ENCODE data around the gene TMC4.
A peak's percentile ranks its signal among the peaks of the same experiment; 100 is the strongest.

Gene TMC4

DNA sequence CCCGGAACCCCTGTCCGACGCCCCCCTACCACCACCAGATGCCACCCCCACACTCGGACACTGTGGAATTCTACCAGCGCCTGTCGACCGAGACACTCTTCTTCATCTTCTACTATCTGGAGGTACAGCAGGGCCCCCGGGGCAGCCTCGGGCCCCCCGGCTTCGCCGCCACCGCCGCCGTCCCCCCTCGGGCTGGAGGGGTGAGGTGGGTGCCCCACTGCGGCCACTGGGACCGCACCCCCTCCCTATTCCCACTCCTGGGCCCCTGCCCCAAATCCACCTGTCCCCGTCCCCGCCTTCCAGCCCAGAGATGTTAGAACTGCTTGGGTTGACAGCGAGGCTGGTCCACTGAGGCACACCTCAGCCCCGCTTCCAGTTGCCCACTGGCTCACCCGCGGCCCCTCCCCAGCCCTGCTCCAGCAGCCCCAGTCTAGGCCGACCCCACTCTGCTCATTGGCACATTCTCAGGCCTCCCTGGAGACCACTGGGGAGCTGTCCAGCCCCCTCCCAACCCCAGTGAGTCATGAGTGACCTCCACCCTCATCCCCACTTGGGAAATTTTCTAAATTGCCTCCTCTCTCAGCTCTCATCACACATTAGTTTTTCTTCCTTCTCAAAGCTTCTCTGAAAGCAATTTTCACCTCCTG lies 20.0 kb downstream of the TMC4 start:
- H3K9ac ChIP-seq (ENCODE audit: low read length): no peak overlapping the region
- H3K4me1 ChIP-seq (ENCODE audit: control insufficient read depth, insufficient read depth, low read length): no peaks in the 10 kb centered on the region
- H3K4me3 ChIP-seq (ENCODE audit: low read depth, low read length): no peak overlapping the region
- peaks cover 90% of the 10 kb centered on the region for H3K36me3 ChIP-seq (ENCODE audit: control insufficient read depth, insufficient read depth, low read length)
- H3K27ac ChIP-seq (ENCODE audit: low read depth, low read length): no peak overlapping the region
- no peaks in the 10 kb centered on the region for H3K9me3 ChIP-seq (ENCODE audit: control insufficient read depth, insufficient read depth, low read depth, low read length)
- H3K27me3 ChIP-seq (ENCODE audit: control insufficient read depth, insufficient read depth, low read length): no peaks in the 10 kb centered on the region

DNA sequence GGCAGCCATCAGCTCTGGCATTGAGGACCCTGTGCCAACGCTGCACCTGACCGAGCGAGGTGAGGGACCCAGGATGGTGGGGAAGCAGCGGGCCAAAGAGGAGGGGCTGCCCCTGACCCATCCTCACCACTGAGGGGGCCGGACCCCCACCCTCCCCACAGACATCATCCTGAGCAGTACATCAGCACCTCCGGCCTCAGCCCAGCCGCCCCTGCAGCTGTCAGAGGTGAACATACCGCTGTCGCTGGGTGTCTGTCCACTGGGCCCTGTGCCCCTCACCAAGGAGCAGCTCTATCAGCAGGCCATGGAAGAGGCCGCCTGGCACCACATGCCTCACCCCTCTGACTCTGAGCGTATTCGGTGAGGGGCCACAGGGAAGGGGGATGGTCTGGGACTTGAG lies 20.7 kb downstream of the TMC4 start:
- H3K36me3 ChIP-seq (ENCODE audit: control insufficient read depth, insufficient read depth, low read length): peaks cover 95% of the 10 kb centered on the region
- H3K27ac ChIP-seq (ENCODE audit: low read depth, low read length): no peak overlapping the region
- H3K9ac ChIP-seq (ENCODE audit: low read length): no peak overlapping the region
- H3K27me3 ChIP-seq (ENCODE audit: control insufficient read depth, insufficient read depth, low read length): no peaks in the 10 kb centered on the region
- H3K4me3 ChIP-seq (ENCODE audit: low read depth, low read length): no peak overlapping the region
- no peaks in the 10 kb centered on the region for H3K4me1 ChIP-seq (ENCODE audit: control insufficient read depth, insufficient read depth, low read length)
- H3K9me3 ChIP-seq (ENCODE audit: control insufficient read depth, insufficient read depth, low read depth, low read length): no peaks in the 10 kb centered on the region

DNA sequence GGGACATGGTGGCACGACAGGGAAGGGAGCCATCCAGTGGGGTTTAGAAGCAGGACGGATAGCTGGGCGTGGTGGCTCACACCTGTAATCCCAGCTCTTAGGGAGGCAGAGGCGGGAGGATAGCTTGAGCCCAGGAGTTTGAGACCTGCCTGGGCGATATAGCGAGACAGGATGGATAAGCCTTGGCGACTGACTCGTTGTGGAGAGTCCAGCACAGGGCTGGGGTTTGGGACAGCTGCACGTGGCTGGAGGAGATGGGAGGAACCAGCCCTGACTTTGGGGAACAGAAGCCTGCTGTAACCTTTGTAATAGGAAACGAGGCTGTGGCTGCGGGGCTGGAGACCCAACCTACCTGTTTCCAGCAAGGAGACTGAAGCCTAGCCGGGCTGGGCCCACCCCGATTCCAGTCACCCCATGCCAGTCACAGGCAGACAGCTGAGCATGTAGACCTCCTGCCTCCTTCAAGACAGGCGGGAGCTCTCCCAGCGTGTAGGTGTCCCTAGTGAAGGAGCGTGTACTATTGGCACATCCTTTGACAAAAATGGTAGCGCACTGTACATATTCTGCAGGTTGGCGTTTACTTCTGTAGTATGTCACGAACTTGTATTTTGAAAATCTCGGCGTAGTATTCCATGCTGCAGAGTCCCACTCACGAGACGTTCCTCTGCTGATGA lies 21.5 kb downstream of the TMC4 start:
- no peaks in the 10 kb centered on the region for H3K4me1 ChIP-seq (ENCODE audit: control insufficient read depth, insufficient read depth, low read length)
- H3K4me3 ChIP-seq (ENCODE audit: low read depth, low read length): no peak overlapping the region
- H3K36me3 ChIP-seq (ENCODE audit: control insufficient read depth, insufficient read depth, low read length): peaks cover 96% of the 10 kb centered on the region
- no peak overlapping the region for H3K9ac ChIP-seq (ENCODE audit: low read length)
- H3K9me3 ChIP-seq (ENCODE audit: control insufficient read depth, insufficient read depth, low read depth, low read length): no peaks in the 10 kb centered on the region
- H3K27me3 ChIP-seq (ENCODE audit: control insufficient read depth, insufficient read depth, low read length): no peaks in the 10 kb centered on the region
- no peak overlapping the region for H3K27ac ChIP-seq (ENCODE audit: low read depth, low read length)

DNA sequence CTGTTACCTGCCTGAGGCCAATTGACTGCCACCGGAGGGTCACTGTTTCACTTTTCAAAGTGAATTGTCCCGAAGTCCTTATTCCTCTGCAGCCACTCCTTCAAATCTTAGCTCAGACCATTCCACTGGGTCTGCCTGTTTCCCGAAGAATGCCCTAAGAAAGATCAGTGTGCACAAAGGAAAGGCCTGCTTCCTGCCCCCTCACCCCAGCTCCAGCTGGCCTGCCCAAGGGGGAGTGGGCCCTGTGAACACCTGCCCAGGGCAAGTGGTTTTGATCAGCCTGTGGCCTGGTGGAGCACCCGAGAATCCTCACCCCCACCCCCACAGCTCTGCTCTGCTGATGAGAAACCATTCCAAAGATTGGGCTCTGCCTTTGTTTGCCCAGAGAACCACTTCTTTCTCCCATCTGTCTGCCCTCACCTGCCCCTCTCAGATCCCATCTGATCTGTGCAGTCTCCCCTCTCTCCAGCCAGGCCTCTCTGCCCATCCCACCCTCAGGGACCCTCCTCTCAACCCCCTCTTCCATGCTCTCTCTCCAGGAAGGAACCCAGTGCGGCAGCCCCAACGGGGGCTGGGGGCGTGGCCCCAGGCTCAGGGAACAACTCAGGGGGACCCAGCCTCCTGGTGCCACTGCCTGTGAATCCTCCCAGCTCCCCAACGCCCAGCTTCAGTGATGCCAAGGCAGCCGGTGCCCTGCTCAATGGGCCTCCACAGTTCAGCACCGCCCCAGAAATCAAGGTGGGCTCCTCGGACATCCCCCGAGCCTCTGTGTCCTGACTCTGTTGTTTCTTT lies 23.7 kb downstream of the TMC4 start:
- Histone ChIP-seq H3K36me3 (ENCODE audit: control insufficient read depth, insufficient read depth, low read length) (peaks cover 97% of the 10 kb centered on the region), H3K27ac (ENCODE audit: low read depth, low read length) (no peak overlapping the region), H3K9me3 (ENCODE audit: control insufficient read depth, insufficient read depth, low read depth, low read length) (no peaks in the 10 kb centered on the region), H3K9ac (ENCODE audit: low read length) (no peak overlapping the region), H3K4me3 (ENCODE audit: low read depth, low read length) (no peak overlapping the region), H3K4me1 (ENCODE audit: control insufficient read depth, insufficient read depth, low read length) (no peaks in the 10 kb centered on the region), H3K27me3 (ENCODE audit: control insufficient read depth, insufficient read depth, low read length) (no peaks in the 10 kb centered on the region)

GRCh38 chr19:54148158-54148557 lies 24.8 kb downstream of the TMC4 start:
- H3K9ac ChIP-seq (ENCODE audit: low read length): no peak overlapping the region
- no peak overlapping the region for H3K27ac ChIP-seq (ENCODE audit: low read depth, low read length)
- no peak overlapping the region for H3K4me3 ChIP-seq (ENCODE audit: low read depth, low read length)
- no peaks in the 10 kb centered on the region for H3K9me3 ChIP-seq (ENCODE audit: control insufficient read depth, insufficient read depth, low read depth, low read length)
- no peaks in the 10 kb centered on the region for H3K4me1 ChIP-seq (ENCODE audit: control insufficient read depth, insufficient read depth, low read length)
- H3K27me3 ChIP-seq (ENCODE audit: control insufficient read depth, insufficient read depth, low read length): no peaks in the 10 kb centered on the region
- H3K36me3 ChIP-seq (ENCODE audit: control insufficient read depth, insufficient read depth, low read length): peaks cover 97% of the 10 kb centered on the region

- H3K27ac ChIP-seq (ENCODE audit: low read depth, low read length): no peak overlapping the region
Observed at GRCh38 chr19:54147676-54148075, 25.3 kb downstream of the TMC4 start.

GRCh38 chr19:54145541-54146158 lies 27.3 kb downstream of the TMC4 start:
- H3K27me3 ChIP-seq (ENCODE audit: control insufficient read depth, insufficient read depth, low read length): no peaks in the 10 kb centered on the region
- H3K4me3 ChIP-seq (ENCODE audit: low read depth, low read length): no peak overlapping the region
- H3K36me3 ChIP-seq (ENCODE audit: control insufficient read depth, insufficient read depth, low read length): peaks cover 99% of the 10 kb centered on the region
- H3K9me3 ChIP-seq (ENCODE audit: control insufficient read depth, insufficient read depth, low read depth, low read length): no peaks in the 10 kb centered on the region
- no peaks in the 10 kb centered on the region for H3K4me1 ChIP-seq (ENCODE audit: control insufficient read depth, insufficient read depth, low read length)
- H3K9ac ChIP-seq (ENCODE audit: low read length): no peak overlapping the region
- H3K27ac ChIP-seq (ENCODE audit: low read depth, low read length): no peak overlapping the region

More at GRCh38 chr19:54147676-54148075, 25.3 kb downstream of the TMC4 start:
- H3K9ac ChIP-seq (ENCODE audit: low read length): no peak overlapping the region
- peaks cover 97% of the 10 kb centered on the region for H3K36me3 ChIP-seq (ENCODE audit: control insufficient read depth, insufficient read depth, low read length)
- no peaks in the 10 kb centered on the region for H3K9me3 ChIP-seq (ENCODE audit: control insufficient read depth, insufficient read depth, low read depth, low read length)
- H3K4me1 ChIP-seq (ENCODE audit: control insufficient read depth, insufficient read depth, low read length): no peaks in the 10 kb centered on the region
- no peak overlapping the region for H3K4me3 ChIP-seq (ENCODE audit: low read depth, low read length)
- no peaks in the 10 kb centered on the region for H3K27me3 ChIP-seq (ENCODE audit: control insufficient read depth, insufficient read depth, low read length)

- Histone ChIP-seq H3K27ac (ENCODE audit: low read depth, low read length) (no peak overlapping the region), H3K4me3 (ENCODE audit: low read depth, low read length) (no peak overlapping the region), H3K4me1 (ENCODE audit: control insufficient read depth, insufficient read depth, low read length) (peaks cover 4% of the 10 kb centered on the region; the same call in 1 of the 2 replicates), H3K36me3 (ENCODE audit: control insufficient read depth, insufficient read depth, low read length) (peaks cover 86% of the 10 kb centered on the region), H3K9ac (ENCODE audit: low read length) (no peak overlapping the region), H3K27me3 (ENCODE audit: control insufficient read depth, insufficient read depth, low read length) (no peaks in the 10 kb centered on the region), H3K9me3 (ENCODE audit: control insufficient read depth, insufficient read depth, low read depth, low read length) (no peaks in the 10 kb centered on the region)
Observed at GRCh38 chr19:54142166-54142780, 30.7 kb downstream of the TMC4 start.

- no peaks in the 10 kb centered on the region for H3K27me3 ChIP-seq (ENCODE audit: control insufficient read depth, insufficient read depth, low read length)
- no peak overlapping the region for H3K9ac ChIP-seq (ENCODE audit: low read length)
- H3K4me1 ChIP-seq (ENCODE audit: control insufficient read depth, insufficient read depth, low read length): peaks cover 4% of the 10 kb centered on the region; the same call in 1 of the 2 replicates
- H3K9me3 ChIP-seq (ENCODE audit: control insufficient read depth, insufficient read depth, low read depth, low read length): no peaks in the 10 kb centered on the region
- no peak overlapping the region for H3K4me3 ChIP-seq (ENCODE audit: low read depth, low read length)
- H3K36me3 ChIP-seq (ENCODE audit: control insufficient read depth, insufficient read depth, low read length): peaks cover 76% of the 10 kb centered on the region
- no peak overlapping the region for H3K27ac ChIP-seq (ENCODE audit: low read depth, low read length)
Observed at GRCh38 chr19:54141356-54141755, 31.6 kb downstream of the TMC4 start.

GRCh38 chr19:54138489-54139256 lies 34.3 kb downstream of the TMC4 start:
- no peaks in the 10 kb centered on the region for H3K9me3 ChIP-seq (ENCODE audit: control insufficient read depth, insufficient read depth, low read depth, low read length)
- H3K9ac ChIP-seq (ENCODE audit: low read length): peak overlapping the region; percentile 93
- no peaks in the 10 kb centered on the region for H3K27me3 ChIP-seq (ENCODE audit: control insufficient read depth, insufficient read depth, low read length)
- peak overlapping the region; percentile 71 for H3K4me3 ChIP-seq (ENCODE audit: low read depth, low read length)
- peaks cover 50% of the 10 kb centered on the region for H3K36me3 ChIP-seq (ENCODE audit: control insufficient read depth, insufficient read depth, low read length)
- peaks cover 9% of the 10 kb centered on the region; the same call in 1 of the 2 replicates for H3K4me1 ChIP-seq (ENCODE audit: control insufficient read depth, insufficient read depth, low read length)
- no peak overlapping the region; the same call in 1 of the 2 replicates for H3K27ac ChIP-seq (ENCODE audit: low read depth, low read length)
